Esophagus (tissue), 2 donors: ENCODE data around the gene DEFB129. TPM values are rescaled to one million over a fixed set of nuclear protein-coding genes. Genes with fewer than 3 reads are reported as not detected.
"Not testable (repeated sequence)": the region's sequence is repeated elsewhere in the genome, so short reads cannot be mapped to it uniquely, and the experiment has no call there.

Experiments used
- H3K27ac ChIP-seq, 2 donors: one replicate each; pipeline ENCODE4 v1.5.1; 2013; ENCODE audit warnings: low read depth in 2 of 2, mild to moderate bottlenecking in 2 of 2, inconsistent platforms in 1 of 2, low read length in 1 of 2, moderate library complexity in 1 of 2
- H3K27me3 ChIP-seq, 2 donors: one replicate each; pipeline ENCODE4 v1.6.1; 2013; ENCODE audit warnings: low read length in 2 of 2, control low read depth in 1 of 2, mild to moderate bottlenecking in 1 of 2; ENCODE audit not compliant: insufficient read depth in 2 of 2, control insufficient read depth in 1 of 2
- H3K36me3 ChIP-seq, 2 donors: one replicate each; pipeline ENCODE4 v1.6.1; 2013; ENCODE audit warnings: low read length in 1 of 2; ENCODE audit not compliant: control insufficient read depth in 2 of 2, insufficient read depth in 2 of 2
- H3K4me1 ChIP-seq, 2 donors: one replicate each; pipeline ENCODE4 v1.6.1; 2013; ENCODE audit warnings: low read length in 1 of 2; ENCODE audit not compliant: control insufficient read depth in 2 of 2, insufficient read depth in 2 of 2
- H3K4me3 ChIP-seq, 2 donors: one replicate each; pipeline ENCODE4 v1.5.1; 2013; ENCODE audit warnings: low read length in 2 of 2, mild to moderate bottlenecking in 2 of 2, low read depth in 1 of 2, moderate library complexity in 1 of 2
- H3K9me3 ChIP-seq, 2 donors: one replicate each; pipeline ENCODE4 v1.6.1; 2013; ENCODE audit warnings: mild to moderate bottlenecking in 2 of 2, low read depth in 1 of 2, low read length in 1 of 2, moderate library complexity in 1 of 2; ENCODE audit not compliant: control insufficient read depth in 2 of 2, insufficient read depth in 1 of 2
- WGBS, 2 donors: extraction: QIAGEN DNeasy Blood & Tissue Kit; methylation state at CpG; one replicate each; pipeline ENCODE4 v1.1.7; 2013; 5-methylcytosine and 5-hydroxymethylcytosine counted together
- polyA plus RNA-seq, 2 donors: library from polyadenylated mRNA; stranded (reverse); fragments of 200-250 nt; gene quantifications; one replicate each; pipeline ENCODE4 v1.2.3, GENCODE V29; 2013
- donor health status: healthy with polysubstance abuse.
- donor health status: Bipolar disorder and iron deficiency.

DEFB129 gene
- polyA plus RNA-seq, 2 donors = not detected

- Histone ChIP-seq H3K27me3 (no peaks in the 10 kb centered on the region), H3K9me3 (no peaks in the 10 kb centered on the region), H3K4me1 (no peaks in the 10 kb centered on the region), H3K36me3 (no peaks in the 10 kb centered on the region), H3K4me3 (no peak overlapping the region), H3K27ac (no peak overlapping the region)
- WGBS, 2 donors = 85 to 87% methylated on average over 2 of the region's 2 CpGs
Measured at GRCh38 chr20:242905-243304, 15.8 kb downstream of the DEFB129 start.

- Histone ChIP-seq H3K27ac (no peak overlapping the region), H3K4me3 (no peak overlapping the region), H3K9me3 (no peaks in the 10 kb centered on the region), H3K4me1 (no peaks in the 10 kb centered on the region), H3K36me3 (no peaks in the 10 kb centered on the region), H3K27me3 (no peaks in the 10 kb centered on the region)
- WGBS, 2 donors = 56 to 62% methylated on average over 2 of the region's 2 CpGs
Measured at GRCh38 chr20:251354-251753, 24.3 kb downstream of the DEFB129 start.

- 66 to 76% methylated on average over 2 of the region's 2 CpGs for WGBS, 2 donors
- H3K4me1 ChIP-seq = no peaks in the 10 kb centered on the region
- H3K27ac ChIP-seq = no peak overlapping the region
- H3K9me3 ChIP-seq = no peaks in the 10 kb centered on the region
- H3K27me3 ChIP-seq = no peaks in the 10 kb centered on the region
- H3K4me3 ChIP-seq = no peak overlapping the region
- no peaks in the 10 kb centered on the region for H3K36me3 ChIP-seq
Measured at GRCh38 chr20:252801-253200, 25.7 kb downstream of the DEFB129 start.

- not testable (repeated sequence) for H3K27me3 ChIP-seq, H3K4me3 ChIP-seq, H3K9me3 ChIP-seq, H3K36me3 ChIP-seq, H3K4me1 ChIP-seq, H3K27ac ChIP-seq
- WGBS, 2 donors = 40 to 48% methylated on average over 6 of the region's 6 CpGs
Measured at GRCh38 chr20:253447-253846, 26.4 kb downstream of the DEFB129 start.

GRCh38 chr20:257419-257818 is 30.4 kb downstream of the DEFB129 start, which contains the start of gene DEFB132:
DEFB132 (plus strand) TSS chr20:257724; CDS start chr20:257779, 55 bp downstream.
- Histone ChIP-seq H3K4me3 (no peak within 1 kb of the TSS), H3K9me3 (no peaks in the 10 kb centered on the region), H3K4me1 (no peaks in the 10 kb centered on the region), H3K27ac (no peak within 1 kb of the TSS), H3K36me3 (no peaks in the 10 kb centered on the region), H3K27me3 (no peaks in the 10 kb centered on the region)
- 63 to 67% methylated on average over 7 of the region's 7 CpGs for WGBS, 2 donors

- no peaks in the 10 kb centered on the region for H3K27me3 ChIP-seq
- no peak overlapping the region for H3K27ac ChIP-seq
- H3K4me3 ChIP-seq = no peak overlapping the region
- no peaks in the 10 kb centered on the region for H3K9me3 ChIP-seq
- WGBS, 2 donors = 58 to 63% methylated on average over 4 of the region's 4 CpGs
- H3K4me1 ChIP-seq = no peaks in the 10 kb centered on the region
- H3K36me3 ChIP-seq = no peaks in the 10 kb centered on the region
Measured at GRCh38 chr20:258269-258858, 31.3 kb downstream of the DEFB129 start.

- Histone ChIP-seq H3K4me1 (no peaks in the 10 kb centered on the region), H3K27me3 (no peaks in the 10 kb centered on the region), H3K4me3 (no peak overlapping the region), H3K36me3 (no peaks in the 10 kb centered on the region), H3K27ac (no peak overlapping the region), H3K9me3 (peaks cover 0 to 2% of the 10 kb centered on the region in 2 donors)
- WGBS, 2 donors = 43 to 53% methylated on average over 8 of the region's 8 CpGs
Measured at GRCh38 chr20:258963-259362, 31.9 kb downstream of the DEFB129 start.

- Histone ChIP-seq H3K27ac (no peak overlapping the region), H3K4me3 (no peak overlapping the region), H3K9me3 (peaks cover 0 to 3% of the 10 kb centered on the region in 2 donors), H3K27me3 (no peaks in the 10 kb centered on the region), H3K36me3 (no peaks in the 10 kb centered on the region), H3K4me1 (no peaks in the 10 kb centered on the region)
- WGBS, 2 donors = 66 to 67% methylated on average over 2 of the region's 2 CpGs
Measured at GRCh38 chr20:259981-260380, 32.9 kb downstream of the DEFB129 start.

- WGBS, 2 donors = 71 to 75% methylated on average over 13 of the region's 13 CpGs
- Histone ChIP-seq H3K27me3 (no peaks in the 10 kb centered on the region), H3K4me1 (peaks cover 3 to 4% of the 10 kb centered on the region in 2 donors), H3K4me3 (no peak overlapping the region), H3K36me3 (no peaks in the 10 kb centered on the region), H3K27ac (no peak overlapping the region), H3K9me3 (peaks cover 0 to 3% of the 10 kb centered on the region in 2 donors)
Measured at GRCh38 chr20:263701-264100, 36.6 kb downstream of the DEFB129 start.
